NCI-H510A (cell line): ENCODE results near the gene EHF.
"Not testable (repeated sequence)": the region's sequence is repeated elsewhere in the genome, so short reads cannot be mapped to it uniquely, and the experiment has no call there.

Experiments used
- DNase-seq: peaks from one replicate; lab custom pipeline; 2025; lab: John Stamatoyannopoulos, UW

Gene EHF

DNA sequence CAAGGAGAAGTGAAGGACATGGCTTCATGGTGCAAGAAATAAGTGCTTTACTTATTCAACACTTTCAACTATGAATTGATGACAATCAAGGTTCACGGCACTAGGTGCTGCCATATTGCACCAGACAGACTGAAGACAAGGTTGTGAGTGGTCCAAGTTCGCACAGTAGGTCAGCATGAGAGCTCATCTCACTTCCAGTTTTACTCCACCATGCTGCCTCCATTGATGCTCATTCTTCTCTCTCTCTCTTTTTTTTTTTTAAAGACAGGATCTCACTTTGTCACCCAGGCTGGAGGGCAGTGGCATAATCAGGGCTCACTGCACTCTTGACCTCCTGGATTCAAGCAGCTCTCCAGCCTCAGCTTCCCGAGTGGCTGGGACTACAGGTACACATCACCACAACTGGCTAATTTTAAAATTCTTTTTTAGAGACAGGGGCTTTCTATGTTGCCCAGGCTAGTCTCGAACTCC lies 47.7 kb downstream of the EHF start:
- no peak for DNase-seq

DNA sequence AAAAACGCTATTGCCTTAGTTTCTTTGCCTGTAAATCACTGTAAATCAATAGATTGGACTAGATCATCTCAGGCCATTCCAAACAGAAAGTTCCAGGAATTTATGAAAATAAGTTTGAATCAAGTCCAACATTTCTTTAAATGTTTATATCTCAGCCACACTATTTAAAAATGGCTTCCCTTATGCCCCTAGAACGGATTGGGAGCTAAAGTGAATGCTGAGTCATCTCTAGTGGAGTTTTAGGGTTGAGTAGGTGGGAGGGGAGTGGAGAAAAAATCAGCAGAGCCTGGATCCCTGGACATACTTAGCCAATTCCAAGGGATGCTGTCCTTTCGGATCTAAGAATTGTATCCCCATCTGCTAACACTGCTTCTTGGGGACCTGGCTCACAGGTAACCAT lies 48.6 kb downstream of the EHF start:
- no peak for DNase-seq

DNA sequence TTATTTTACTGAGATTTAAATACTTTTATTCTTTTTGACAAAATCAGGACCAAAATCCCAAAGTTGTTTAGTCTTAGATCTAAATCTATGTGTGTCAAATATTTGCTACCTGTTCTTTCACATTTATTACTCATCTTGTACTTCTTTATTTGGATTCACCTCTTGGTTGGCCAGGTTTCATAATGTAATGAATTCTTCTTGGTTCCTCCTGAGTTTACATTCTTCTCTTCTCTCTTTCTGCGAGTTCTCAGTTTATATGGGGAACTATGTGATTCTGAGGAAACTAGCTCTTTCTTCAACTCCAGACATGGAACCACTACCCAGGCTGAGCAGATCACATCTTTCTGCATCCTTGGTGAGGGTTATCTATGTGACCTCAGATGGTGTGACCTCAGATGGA lies 50.2 kb downstream of the EHF start:
- no peak for DNase-seq

DNA sequence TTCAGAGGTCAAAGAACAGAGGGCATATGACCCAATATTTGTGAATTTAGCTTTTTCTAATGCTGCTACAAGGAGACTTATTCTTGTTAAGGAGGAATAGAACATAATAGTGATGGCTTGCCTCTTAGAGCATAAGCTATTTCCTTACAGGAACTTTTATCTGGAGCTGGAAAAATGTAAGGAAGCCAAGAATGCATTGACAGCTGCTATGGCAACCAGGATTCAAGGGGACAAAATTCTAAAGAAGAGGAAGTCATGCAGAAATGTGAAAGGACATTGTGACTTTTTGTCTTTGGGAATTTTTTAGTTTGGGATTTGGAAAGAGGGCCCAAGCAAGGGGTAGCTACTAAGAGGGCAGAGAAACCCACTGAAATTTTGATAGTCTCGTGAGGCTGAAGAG lies 51.1 kb downstream of the EHF start:
- DNase-seq = no peak

DNA sequence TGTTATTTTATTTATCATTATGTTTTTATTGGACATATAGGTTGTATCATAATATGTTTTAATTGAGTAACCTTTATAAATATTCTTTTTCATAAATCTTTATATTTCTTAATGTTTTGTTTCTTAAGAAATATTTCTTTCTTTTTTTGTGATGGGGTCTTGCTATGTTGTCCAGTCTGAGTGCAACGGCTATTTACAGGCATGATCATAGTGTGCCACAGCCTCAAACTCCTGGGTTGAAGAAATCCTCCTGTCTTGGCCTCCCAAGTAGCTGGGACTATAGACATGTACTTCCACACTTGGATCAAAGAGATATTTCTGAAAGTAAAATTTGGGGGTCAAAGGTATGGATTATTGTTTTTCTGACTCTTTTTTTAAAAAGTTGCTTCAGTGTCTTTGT lies 53.1 kb downstream of the EHF start:
- no peak for DNase-seq

DNA sequence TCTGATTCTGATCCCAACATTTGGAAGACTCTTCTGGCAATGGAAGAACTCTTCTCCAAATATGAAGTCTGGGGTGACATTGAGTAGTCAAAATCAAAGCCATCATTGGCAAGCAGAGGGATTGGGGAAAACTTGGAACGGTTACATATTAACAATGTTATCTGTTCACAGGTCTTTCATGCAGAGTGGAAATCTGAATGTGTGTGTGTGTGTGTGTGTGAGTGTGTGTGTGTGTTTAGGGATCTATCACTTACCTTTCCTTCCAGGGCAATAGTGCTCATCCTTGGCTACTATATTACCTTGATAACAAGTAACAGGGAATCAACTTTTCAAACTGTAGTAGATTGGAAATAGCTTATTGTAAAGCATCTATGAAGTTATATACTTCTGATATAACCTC lies 55.3 kb downstream of the EHF start:
- DNase-seq = no peak

DNA sequence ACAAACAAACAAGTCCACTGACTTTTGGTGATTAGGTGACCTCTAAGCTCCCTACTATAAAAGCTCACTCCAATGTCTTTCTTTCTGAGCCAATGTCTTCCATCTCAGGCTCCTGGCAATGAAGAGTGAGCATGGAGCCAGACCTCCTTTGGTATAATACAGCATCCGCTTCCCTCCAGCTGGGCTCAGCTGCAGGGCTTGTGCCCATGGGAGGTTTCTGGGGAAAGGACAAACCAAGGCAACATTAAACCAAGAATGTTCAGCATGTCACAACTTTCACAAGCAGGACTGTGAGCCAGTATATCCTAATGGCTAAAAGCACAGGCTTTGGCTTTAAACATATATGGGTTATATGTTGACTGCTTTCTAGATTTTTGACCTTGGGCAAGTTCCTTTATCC lies 58.8 kb downstream of the EHF start:
- no peak for DNase-seq

DNA sequence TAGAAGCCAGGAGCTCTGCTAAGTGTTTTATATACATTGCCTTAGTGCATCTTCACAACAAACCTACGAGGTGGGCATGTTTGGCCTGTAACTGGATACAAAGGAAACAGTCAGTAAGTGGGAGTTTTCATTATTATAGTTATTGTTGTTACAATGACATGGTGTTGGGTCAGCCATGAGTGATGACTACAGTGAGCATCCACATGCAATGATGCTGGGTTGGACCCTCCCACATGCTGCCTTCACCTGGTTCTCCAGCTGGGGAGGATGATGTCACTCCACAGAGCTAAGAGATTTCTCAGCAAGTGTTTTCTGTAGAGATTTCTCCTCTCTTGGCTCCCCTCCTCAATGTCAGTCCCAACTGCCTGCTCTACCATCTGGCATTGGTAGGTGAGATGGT lies 59.3 kb downstream of the EHF start:
- DNase-seq = no peak

DNA sequence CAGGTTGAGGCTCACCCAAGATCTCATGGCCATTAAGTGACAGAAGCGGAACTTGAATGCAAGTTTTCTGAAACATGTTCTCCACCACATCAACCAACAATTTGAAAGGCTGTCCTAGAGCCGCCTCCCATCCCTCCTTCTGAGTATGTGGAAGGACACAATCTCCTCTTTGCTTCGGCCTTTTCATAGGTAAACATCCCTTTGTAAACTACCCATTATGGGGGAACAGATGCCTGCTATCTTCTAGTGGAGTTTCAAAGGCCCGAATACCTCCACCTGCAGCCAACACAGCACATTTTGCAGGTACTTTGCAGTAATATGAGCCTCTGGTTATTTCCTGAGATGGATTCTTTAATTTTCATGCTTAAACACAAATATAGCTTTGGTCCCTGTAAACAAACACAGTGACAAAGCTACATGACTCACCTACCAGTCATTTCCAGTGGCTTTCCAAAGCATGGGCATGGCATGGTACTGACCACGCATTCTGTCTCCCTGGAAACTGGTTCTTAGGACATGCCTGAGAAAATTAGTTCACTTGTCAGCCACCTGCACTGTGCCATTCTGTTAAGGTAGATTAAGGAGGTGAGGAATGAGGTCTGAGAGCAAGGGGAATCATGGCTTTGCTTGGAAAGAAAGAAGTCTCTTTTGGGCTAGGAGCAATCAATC lies 60.2 kb downstream of the EHF start:
- no peak for DNase-seq

DNA sequence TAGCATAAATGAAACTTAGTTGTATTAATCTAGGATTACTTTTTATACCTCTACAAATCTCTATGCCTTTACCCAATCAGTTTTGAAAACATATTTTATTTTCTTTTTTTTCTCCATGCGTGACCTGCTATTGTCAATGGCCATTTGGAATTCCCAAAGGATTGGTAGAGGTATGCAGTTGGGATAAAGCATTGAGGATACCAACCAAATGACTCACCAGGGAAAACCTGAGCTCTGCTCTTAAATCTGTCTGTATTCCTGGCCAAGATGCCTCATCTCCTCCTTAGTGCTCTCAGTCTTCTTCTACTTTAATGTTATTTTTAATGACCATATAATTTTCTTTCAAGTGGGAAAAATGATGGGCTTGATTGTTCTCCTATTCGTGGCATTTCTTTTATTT lies 61.9 kb downstream of the EHF start:
- DNase-seq = no peak

DNA sequence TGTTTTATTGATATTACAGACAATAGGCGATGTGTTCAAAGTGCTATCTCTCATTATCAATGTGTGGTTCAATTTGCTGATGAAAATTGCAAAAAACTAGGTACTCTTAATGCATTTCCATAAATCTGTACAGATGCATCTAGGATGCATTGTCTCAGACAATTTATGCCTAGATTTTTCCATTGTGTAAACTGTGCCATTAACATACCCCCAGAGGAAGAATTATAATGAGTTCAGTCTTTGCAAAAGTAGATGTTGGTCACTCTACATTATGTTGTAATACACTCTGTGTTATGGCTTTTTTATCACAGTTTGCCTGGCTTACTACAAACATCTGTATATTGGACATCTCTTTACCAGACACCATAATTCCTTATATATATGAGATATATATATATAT lies 62.5 kb downstream of the EHF start:
- DNase-seq = no peak

DNA sequence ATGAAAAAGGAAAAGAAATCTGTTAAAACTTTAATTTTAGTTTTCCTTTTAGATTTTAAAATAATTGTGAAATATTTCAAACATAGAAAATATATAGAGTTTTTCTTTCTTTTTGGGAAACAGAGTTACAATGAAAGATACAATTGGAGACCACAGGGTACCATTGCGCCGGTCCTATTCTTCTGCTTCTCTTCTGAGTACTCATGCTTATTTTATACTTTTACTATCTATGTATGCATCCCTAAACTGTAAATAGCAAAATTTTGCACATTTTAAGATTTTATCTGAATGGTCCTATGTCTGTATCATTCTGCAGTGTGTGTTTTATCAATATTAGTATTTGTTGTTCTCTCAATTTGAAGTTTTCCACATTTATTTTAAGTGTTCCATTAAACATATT lies 65.0 kb downstream of the EHF start:
- no peak for DNase-seq

DNA sequence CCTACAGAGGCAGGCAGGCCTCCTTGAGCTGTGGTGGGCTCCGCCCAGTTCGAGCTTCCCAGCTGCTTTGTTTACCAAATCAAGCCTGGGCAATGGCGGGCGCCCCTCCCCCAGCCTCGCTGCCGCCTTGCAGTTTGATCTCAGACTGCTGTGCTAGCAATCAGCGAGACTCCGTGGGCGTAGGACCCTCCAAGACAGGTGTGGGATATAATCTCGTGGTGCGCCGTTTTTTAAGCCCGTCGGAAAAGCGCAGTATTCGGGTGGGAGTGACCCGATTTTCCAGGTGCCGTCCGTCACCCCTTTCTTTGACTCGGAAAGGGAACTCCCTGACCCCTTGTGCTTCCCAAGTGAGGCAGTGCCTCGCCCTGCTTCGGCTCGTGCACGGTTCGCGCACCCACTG lies 71.4 kb downstream of the EHF start:
- DNase-seq = not testable (repeated sequence)

DNA sequence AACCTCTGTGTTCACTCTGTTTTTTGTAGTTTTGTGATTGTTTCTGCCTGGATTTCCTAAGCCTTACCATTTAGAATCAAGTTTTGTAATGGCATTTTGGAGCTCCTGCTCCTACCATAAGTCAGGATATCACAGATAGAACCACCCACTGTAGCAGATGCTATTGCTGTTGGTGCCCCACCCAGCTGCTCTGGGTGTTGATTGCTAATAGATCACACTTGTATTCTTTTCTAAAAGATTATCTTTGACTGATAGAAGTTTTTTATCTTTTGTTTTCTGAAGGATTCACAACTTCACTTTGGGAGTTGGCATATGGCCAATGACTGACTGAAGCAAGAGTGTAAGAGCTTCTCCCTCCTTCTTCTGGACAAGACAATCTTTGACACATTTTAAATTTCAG lies 76.0 kb downstream of the EHF start:
- no peak for DNase-seq

DNA sequence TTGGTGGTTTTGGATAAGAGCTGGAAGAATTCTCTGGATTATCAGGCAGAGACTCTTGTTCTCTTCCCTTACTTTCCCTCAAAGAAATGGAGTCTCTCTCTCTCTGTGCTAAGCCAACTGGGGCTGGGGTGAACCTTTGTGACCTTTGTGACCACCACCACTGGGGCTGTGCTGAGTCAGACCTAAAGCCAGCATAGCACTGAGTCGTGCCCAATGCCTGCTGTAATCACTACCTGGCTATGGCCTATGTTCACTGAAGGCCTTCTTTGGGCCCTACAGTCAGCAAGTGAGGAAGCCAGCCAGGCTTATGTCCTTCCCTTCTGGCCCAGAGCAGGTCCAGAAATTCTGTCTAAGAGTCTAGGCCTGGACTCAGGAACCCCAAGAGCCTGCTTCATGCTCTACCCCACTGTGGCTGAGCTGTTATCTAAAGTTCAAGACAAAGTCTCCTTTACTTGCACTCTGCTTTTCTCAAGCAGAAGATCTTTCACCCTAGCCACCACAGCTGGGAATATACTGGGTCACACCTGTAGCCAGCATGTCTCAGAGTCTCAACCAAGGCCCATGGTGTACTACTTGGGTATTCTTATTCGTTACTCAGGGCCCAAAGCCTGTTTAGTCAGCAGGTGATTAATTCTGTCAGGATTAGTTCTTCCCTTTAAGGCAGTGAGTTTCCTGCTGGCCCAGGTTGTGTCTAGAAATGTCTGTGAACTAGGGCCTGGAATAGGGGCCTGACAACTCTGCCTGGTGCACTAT lies 86.0 kb downstream of the EHF start:
- DNase-seq = no peak

DNA sequence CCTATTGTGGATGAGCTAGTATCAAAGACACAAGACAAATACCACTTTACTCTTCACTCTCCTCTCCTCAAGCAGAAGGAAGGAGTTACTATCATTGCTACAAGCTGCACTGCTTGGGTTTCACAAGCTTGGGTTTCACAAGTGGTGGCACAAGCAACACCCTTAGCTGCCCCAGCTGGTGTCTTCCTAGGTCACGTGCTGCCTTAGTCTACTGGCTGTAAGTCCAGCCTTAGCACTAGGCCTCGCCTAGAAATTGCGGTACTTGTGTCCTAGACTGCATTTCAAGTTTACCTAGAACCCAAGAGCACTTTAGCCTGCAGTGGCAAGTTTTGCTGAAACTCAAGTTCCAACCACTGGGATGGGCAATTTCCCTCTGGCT lies 86.6 kb downstream of the EHF start:
- DNase-seq = no peak
